ENCODE data around the gene INPP1. TPM values are rescaled to one million over a fixed set of nuclear protein-coding genes. Genes with fewer than 3 reads are reported as not detected.

INPP1 gene
- total RNA-seq, 1 experiment from 2014 or later = 4.3 TPM

GRCh38 chr2:190417045-190417842, 73.9 kb downstream of the INPP1 start:
- Histone ChIP-seq H2AK5ac (ENCODE audit: insufficient read length, low read length) (no peak overlapping the region), H3K79me2 (ENCODE audit: insufficient read depth, low read length) (no peaks in the 10 kb centered on the region), H4K20me1 (ENCODE audit: control insufficient read depth, insufficient read depth, insufficient read length) (no peaks in the 10 kb centered on the region), H3K27me3 (ENCODE audit: insufficient read depth, low read length) (no peaks in the 10 kb centered on the region), H2AFZ (ENCODE audit: low read length) (no peak overlapping the region), H2BK5ac (ENCODE audit: insufficient read length, low read length) (no peak overlapping the region), H3K9me3 (ENCODE audit: control insufficient read depth, low read depth, low read length) (no peaks in the 10 kb centered on the region), H2BK20ac (ENCODE audit: low read depth, low read length, poor library complexity, severe bottlenecking) (no peak overlapping the region), H3K79me1 (ENCODE audit: insufficient read depth, low read depth, low read length, poor library complexity, severe bottlenecking) (no peaks in the 10 kb centered on the region), H2BK12ac (ENCODE audit: insufficient read length, low read depth, low read length) (no peak overlapping the region), H3T11ph (ENCODE audit: low read length) (no peak overlapping the region), H3K27ac (ENCODE audit: insufficient read length, low read depth, low read length) (no peak overlapping the region), H4K5ac (ENCODE audit: insufficient read length, low read depth, low read length) (no peak overlapping the region), H4K8ac (replicated peaks; ENCODE audit: insufficient read length, low read depth, low read length) (no peak overlapping the region), H3K23me2 (ENCODE audit: insufficient read length, low read depth, low read length, poor library complexity, severe bottlenecking) (no peaks in the 10 kb centered on the region), H2BK15ac (ENCODE audit: low read depth, low read length) (no peak overlapping the region), H3K14ac (ENCODE audit: insufficient read depth, low read length) (no peak overlapping the region), H3K4ac (ENCODE audit: low read depth, low read length) (no peak overlapping the region), H2BK120ac (ENCODE audit: low read depth, low read length, poor library complexity, severe bottlenecking) (no peak overlapping the region), H4K91ac (ENCODE audit: insufficient read length, low read depth, low read length) (no peak overlapping the region), H3K18ac (ENCODE audit: insufficient read length, low read depth, low read length) (no peak overlapping the region), H3K23ac (ENCODE audit: insufficient read length, low read depth, low read length) (no peak overlapping the region), H3K56ac (ENCODE audit: insufficient read length, low read depth, low read length) (no peak overlapping the region), H3K9ac (ENCODE audit: extremely low read depth, insufficient read length, low read length) (no peak overlapping the region), H3K4me2 (ENCODE audit: insufficient read depth, insufficient read length, low read length) (no peak overlapping the region), H3K4me1 (ENCODE audit: insufficient read depth, low read length) (peaks cover 6% of the 10 kb centered on the region; the same call in 1 of the 2 replicates)
- Mint-ChIP-seq H3K9me3 (no peaks in the 10 kb centered on the region), H3K27me3 (ENCODE audit: low read depth) (no peaks in the 10 kb centered on the region), H3K4me1 (peaks cover 15% of the 10 kb centered on the region in 2 experiments), H3K36me3 (ENCODE audit: insufficient read depth in 1 of 3, low read depth in 3 of 3) (no peaks in the 10 kb centered on the region), H3K4me3 (no peak overlapping the region), H3K27ac (no peak overlapping the region)
- WGBS (ENCODE audit: extremely low coverage, insufficient read length, low lambda C conversion rate) = no CpG with 5 or more reads among the region's 9 CpGs
- no peak for TF ChIP-seq CTCF (conservative IDR thresholded peaks at IDR 0.05)
- no peak for DNase-seq

All from H9 (cell line).